HEK293T (cell line): ENCODE data around the gene BEX3.
A peak's percentile ranks its signal among the peaks of the same experiment; 100 is the strongest.

Source experiments
- CTCF ChIA-PET: fragments of 350-600 bp; formaldehyde crosslinking; extraction: SDS; loops from one replicate; lab custom pipeline; 2021; ENCODE audit warnings: antibody characterized with exemption, inconsistent platforms; lab: Yijun Ruan, JAX
- POLR2A ChIA-PET: fragments of 350-600 bp; formaldehyde crosslinking; extraction: SDS; loops from one replicate; lab custom pipeline; 2020; ENCODE audit warnings: antibody characterized with exemption, inconsistent platforms; lab: Yijun Ruan, JAX
- DNase-seq: peaks from one replicate; pipeline ENCODE4 v3.0.0; 2012; ENCODE audit warnings: mixed read lengths; ENCODE audit errors: extremely low spot score
- ARNT ChIP-seq: fragments of 450-650 bp; IDR thresholded peaks from 2 replicates; pipeline ENCODE4 v1.6.1; 2017; ENCODE audit warnings: mild to moderate bottlenecking
- BHLHE40 ChIP-seq: fragments of 450-650 bp; IDR thresholded peaks from 2 replicates; pipeline ENCODE4 v1.6.1; 2016; ENCODE audit warnings: mild to moderate bottlenecking, moderate library complexity, borderline replicate concordance
- CTBP1 ChIP-seq: fragments of 450-650 bp; IDR thresholded peaks from 2 replicates; pipeline ENCODE4 v1.6.1; 2016; ENCODE audit warnings: borderline replicate concordance
- ELF4 ChIP-seq: fragments of 450-650 bp; IDR thresholded peaks from 2 replicates; pipeline ENCODE4 v1.6.1; 2017; ENCODE audit warnings: antibody characterized with exemption
- FOXA1 ChIP-seq: fragments of 450-650 bp; IDR thresholded peaks from 2 replicates; pipeline ENCODE4 v1.6.1; 2016; ENCODE audit warnings: mild to moderate bottlenecking
- FOXK2 ChIP-seq: fragments of 450-650 bp; IDR thresholded peaks from 2 replicates; pipeline ENCODE4 v1.6.1; 2016; ENCODE audit warnings: mild to moderate bottlenecking
- FOXM1 ChIP-seq: fragments of 450-650 bp; IDR thresholded peaks from 2 replicates; pipeline ENCODE4 v1.6.1; 2017; ENCODE audit warnings: mild to moderate bottlenecking, borderline replicate concordance
- HDGF ChIP-seq: fragments of 450-650 bp; IDR thresholded peaks from 2 replicates; pipeline ENCODE4 v1.6.1; 2017; ENCODE audit warnings: antibody characterized with exemption, borderline replicate concordance
- L3MBTL2 ChIP-seq: fragments of 450-650 bp; conservative IDR thresholded peaks from 2 replicates; pipeline ENCODE4 v1.6.1; 2016; ENCODE audit warnings: mild to moderate bottlenecking
- LEF1 ChIP-seq: fragments of 450-650 bp; IDR thresholded peaks from 2 replicates; pipeline ENCODE4 v1.6.1; 2017; ENCODE audit warnings: mild to moderate bottlenecking, borderline replicate concordance
- NFRKB ChIP-seq: fragments of 450-650 bp; IDR thresholded peaks from 2 replicates; pipeline ENCODE4 v1.6.1; 2016; ENCODE audit warnings: mild to moderate bottlenecking, moderate library complexity
- PKNOX1 ChIP-seq: fragments of 450-650 bp; IDR thresholded peaks from 2 replicates; pipeline ENCODE4 v1.6.1; 2016
- SP1 ChIP-seq: fragments of 450-650 bp; IDR thresholded peaks from 2 replicates; pipeline ENCODE4 v1.6.1; 2017
- SUZ12 ChIP-seq: fragments of 450-650 bp; IDR thresholded peaks from 2 replicates; pipeline ENCODE4 v1.6.1; 2016; ENCODE audit warnings: mild to moderate bottlenecking
- TARDBP ChIP-seq: fragments of 450-650 bp; IDR thresholded peaks from 2 replicates; pipeline ENCODE4 v1.6.1; 2016
- ZNF384 ChIP-seq: fragments of 450-650 bp; IDR thresholded peaks from 2 replicates; pipeline ENCODE4 v1.6.1; 2016

BEX3 gene

GRCh38 chrX:103376118-103376978, at the start of gene BEX3:
Gene BEX3 (plus strand): TSS chrX:103376538. CDS start chrX:103377522, 984 bp downstream.
- POLR2A ChIA-PET, result interaction anchor here (0.6 to 2.5 kb wide), 17 partner anchors 11 to 126 kb away, joined by 3 to 55 read pairs (median 4); partner anchors contain the start of genes TCEAL8 and TCEAL9
- CTCF ChIA-PET, result no interaction called here
- TF ChIP-seq HDGF, result no peak
- TF ChIP-seq L3MBTL2, result peak; percentile 61; the same call in 1 of the 2 replicates
- peak; percentile 96 for TF ChIP-seq PKNOX1
- peak; percentile 69 for DNase-seq

- TF ChIP-seq FOXM1 (no peak), PKNOX1 (no peak), HDGF (no peak), LEF1 (no peak), BHLHE40 (no peak), SP1 (no peak), SUZ12 (no peak), ELF4 (no peak), FOXK2 (no peak), L3MBTL2 (no peak), CTBP1 (no peak), NFRKB (no peak), ARNT (no peak), FOXA1 (no peak), ZNF384 (no peak), TARDBP (no peak)
- no peak for DNase-seq
- POLR2A ChIA-PET, result interaction anchor here (1.6 to 1.7 kb wide), 2 partner anchors 26 to 75 kb away, joined by 6 to 7 read pairs; partner anchors contain the start of genes TCEAL8 and TCEAL9
- CTCF ChIA-PET, result interaction anchor here (0.7 kb wide), 2 partner anchors 13 to 501 kb away, joined by 3 read pairs; no protein-coding TSS in a partner anchor
These were observed 46.3 kb upstream of the BEX3 start, which contains the start of gene TCEAL7 for GRCh38 chrX:103329991-103330390. Gene TCEAL7 (plus strand): TSS chrX:103330239. CDS start chrX:103331404, 1,165 bp downstream.

GRCh38 chrX:103330681-103331288, 45.6 kb upstream of the BEX3 start:
- CTCF ChIA-PET, result interaction anchor here (0.6 to 0.7 kb wide), 3 partner anchors 13 to 849 kb away, joined by 3 read pairs; no protein-coding TSS in a partner anchor
- TF ChIP-seq SUZ12 (no peak), L3MBTL2 (no peak), CTBP1 (no peak), TARDBP (no peak), FOXK2 (no peak)
- no peak for DNase-seq
- POLR2A ChIA-PET, result interaction anchor here (1.7 kb wide), 1 partner anchor 76 kb away, joined by 6 read pairs; the partner anchor contains the start of gene TCEAL8

- no peak for DNase-seq
- CTCF ChIA-PET, result interaction anchor here (0.5 to 0.8 kb wide), 2 partner anchors 125 to 151 kb away, joined by 4 to 5 read pairs; no protein-coding TSS in a partner anchor
- no peak for TF ChIP-seq BHLHE40
- no peak for TF ChIP-seq HDGF
- TF ChIP-seq TARDBP, result no peak
- no peak for TF ChIP-seq ARNT
- no peak for TF ChIP-seq CTBP1
- no peak for TF ChIP-seq NFRKB
- TF ChIP-seq FOXA1, result no peak
- TF ChIP-seq PKNOX1, result no peak
- TF ChIP-seq L3MBTL2, result no peak
- no peak for TF ChIP-seq FOXK2
- no peak for TF ChIP-seq SP1
- no peak for TF ChIP-seq FOXM1
- TF ChIP-seq ZNF384, result no peak
- no peak for TF ChIP-seq ELF4
- TF ChIP-seq SUZ12, result no peak
- no peak for TF ChIP-seq LEF1
- POLR2A ChIA-PET, result interaction anchor here (0.8 to 1.9 kb wide), 2 partner anchors 18 to 39 kb away, joined by 3 to 8 read pairs; partner anchors contain the start of gene TCEAL9
These were observed 37.7 kb upstream of the BEX3 start for GRCh38 chrX:103338663-103339062.

GRCh38 chrX:103343105-103343504, 33.2 kb upstream of the BEX3 start:
- CTCF ChIA-PET, result interaction anchor here (0.6 to 1.1 kb wide), 4 partner anchors 13 to 122 kb away, joined by 3 to 14 read pairs (median 4); partner anchors contain the start of genes BEX2 and TCEAL7
- DNase-seq, result peak; percentile 59

More at GRCh38 chrX:103343105-103343504, 33.2 kb upstream of the BEX3 start:
- POLR2A ChIA-PET, result interaction anchor here (1.0 to 1.1 kb wide), 2 partner anchors 13 to 34 kb away, joined by 3 to 4 read pairs; partner anchors contain the start of genes BEX3 and TCEAL9
- TF ChIP-seq ELF4 (no peak), HDGF (no peak)
